Spleen (tissue), 11 donors: ENCODE measurements around the gene GPATCH4. TPM values are rescaled to one million over a fixed set of nuclear protein-coding genes. Genes with fewer than 3 reads are reported as not detected.

ENCODE experiments used
- DNase-seq: peaks from one replicate; pipeline ENCODE4 v3.0.0-alpha.2; 2020
- H3K27ac ChIP-seq, 8 donors: fragments of 200-600 bp; sonication (generic) in 7 of 8; 1 replicate in 4 of 8; 2 replicates in 4 of 8; pipeline versions ENCODE4 v1.5.0 to v1.8.0; 2016 to 2021; ENCODE audit warnings: inconsistent platforms in 4 of 8, mild to moderate bottlenecking in 4 of 8, moderate library complexity in 1 of 8
- H3K27me3 ChIP-seq, 7 donors: fragments of 200-600 bp; sonication (generic) in 6 of 7; replicated peaks in 1 of 7; 1 replicate in 4 of 7; 2 replicates in 3 of 7; pipeline versions ENCODE4 v1.5.0 to v1.8.0; 2016 to 2021; ENCODE audit warnings: inconsistent platforms in 3 of 7, mild to moderate bottlenecking in 1 of 7
- H3K36me3 ChIP-seq, 6 donors: fragments of 200-600 bp; sonication (generic) in 5 of 6; 1 replicate in 4 of 6; 2 replicates in 2 of 6; pipeline versions ENCODE4 v1.5.0 to v1.8.0; 2016 to 2021; ENCODE audit warnings: inconsistent platforms in 2 of 6
- H3K4me1 ChIP-seq, 6 donors: fragments of 200-600 bp; sonication (generic) in 5 of 6; 1 replicate in 3 of 6; 2 replicates in 3 of 6; pipeline versions ENCODE4 v1.5.0 to v1.8.0; 2016 to 2021; ENCODE audit warnings: inconsistent platforms in 3 of 6
- H3K4me3 ChIP-seq, 8 donors: fragments of 200-600 bp; sonication (generic) in 7 of 8; 1 replicate in 4 of 8; 2 replicates in 4 of 8; pipeline versions ENCODE4 v1.5.0 to v1.8.0; 2016 to 2021; ENCODE audit warnings: inconsistent platforms in 4 of 8, mild to moderate bottlenecking in 4 of 8, moderate library complexity in 2 of 8
- H3K9me3 ChIP-seq, 8 donors: fragments of 200-600 bp; sonication (generic) in 7 of 8; 1 replicate in 4 of 8; 2 replicates in 4 of 8; pipeline versions ENCODE4 v1.5.0 to v1.8.0; 2016 to 2021; ENCODE audit warnings: inconsistent platforms in 4 of 8
- CTCF ChIP-seq, 11 experiments: fragments of 200-600 bp in 7 of 11; fragments of 450-650 bp in 4 of 11; sonication (generic) in 4 of 11; IDR thresholded peaks in 8 of 11; conservative IDR thresholded peaks in 3 of 11; 1 replicate in 7 of 11; 2 replicates in 4 of 11; pipeline versions ENCODE4 v1.4.0 to v1.8.0; 2016 to 2021; ENCODE audit warnings: antibody characterized with exemption in 11 of 11, inconsistent platforms in 4 of 11, mild to moderate bottlenecking in 1 of 11
- POLR2A ChIP-seq, 3 donors: fragments of 450-650 bp; IDR thresholded peaks; one replicate each; pipeline ENCODE4 v1.5.1; 2017; ENCODE audit warnings: antibody characterized with exemption in 3 of 3, mild to moderate bottlenecking in 1 of 3
- POLR2AphosphoS5 ChIP-seq, 3 donors: sonication (generic); formaldehyde crosslinking; IDR thresholded peaks; one replicate each; pipeline ENCODE4 v1.5.1; 2017; ENCODE audit warnings: antibody characterized with exemption in 3 of 3
- WGBS, 5 donors: extraction: QIAGEN DNeasy Blood & Tissue Kit in 3 of 5; methylation state at CpG; one replicate each; pipeline versions ENCODE4 v1.1.5 to v1.1.7; 2013 to 2018; 5-methylcytosine and 5-hydroxymethylcytosine counted together
- intact Hi-C: fragments of 100-400 bp; cut with DNase I; formaldehyde crosslinking; loops from one replicate; pipeline ENCODE4 v1.15.0; 2023; ENCODE audit warnings: low total_unique reads
- polyA plus RNA-seq, 3 donors: library from polyadenylated mRNA; stranded (reverse); fragments of 200-250 nt; gene quantifications; one replicate each; pipeline ENCODE4 v1.2.1, GENCODE V29; 2013
- total RNA-seq, 7 donors: library from RNA; depleted of rRNA in 3 of 7; stranded (reverse); fragments of >200 nt in 3 of 7; fragmentation: NEBNext Ultra II Directional in 4 of 7; extraction: Animal tissue kit (Norgen Biotek cat#: 25700) in 4 of 7; gene quantifications; one replicate each; pipeline versions ENCODE4 v1.1.0 to v1.2.1, GENCODE V29; 2016 to 2021
- donor health status: healthy with polysubstance abuse.
- donor health status: DM: no; HTN: no; CAD: no; lungs with moderate emphysema.
- donor health status: DM: no; HTN: no; CAD: no.
- donor health status: Bipolar disorder and iron deficiency.
- donor health status: healthy.
- donor health status: DM: no; HTN: no; CAD: no.
- donor health status: DM: yes; HTN: yes; CAD: no.

The GPATCH4 gene
- total and polyA plus RNA-seq, 10 donors, result 12.3 to 49.6 (median 25.5) TPM

- DNase-seq, result no peak
- no peaks in the 10 kb centered on the region for H3K9me3 ChIP-seq
- no peaks in the 10 kb centered on the region for H3K36me3 ChIP-seq
- H3K4me3 ChIP-seq, result no peak overlapping the region
- intact Hi-C loops, result no loop called here
- peaks cover 5 to 19% (median 8%) of the 10 kb centered on the region in 6 donors for H3K4me1 ChIP-seq
- peaks cover 6 to 100% (median 35%) of the 10 kb centered on the region in 7 donors for H3K27me3 ChIP-seq
- 12 to 27% (median 17%) methylated on average over 26 to 51 of the region's 51 CpGs for WGBS, 5 donors
- TF ChIP-seq POLR2AphosphoS5 (IDR thresholded peaks at IDR 0.05) (no peak), POLR2A (IDR thresholded peaks at IDR 0.05) (no peak), CTCF (IDR thresholded peaks at IDR 0.05 in 8 of 11, conservative IDR thresholded peaks at IDR 0.05 in 3 of 11) (no peak)
- no peak overlapping the region for H3K27ac ChIP-seq
Measured at GRCh38 chr1:156646738-156647211, 45.5 kb upstream of the GPATCH4 start.

- DNase-seq, result no peak
- H3K27me3 ChIP-seq, result peaks cover 8 to 100% (median 45%) of the 10 kb centered on the region in 7 donors
- 81 to 100% (median 89%) methylated on average over 1 of the region's 1 CpG for WGBS, 5 donors
Measured at GRCh38 chr1:156645666-156646065, 44.4 kb upstream of the GPATCH4 start.

GRCh38 chr1:156645056-156645455 is 43.8 kb upstream of the GPATCH4 start:
- 64 to 75% (median 72%) methylated on average over 3 of the region's 3 CpGs for WGBS, 5 donors
- Histone ChIP-seq H3K27me3 (peaks cover 8 to 100% (median 51%) of the 10 kb centered on the region in 7 donors), H3K9me3 (no peaks in the 10 kb centered on the region)

More at GRCh38 chr1:156645666-156646065, 44.4 kb upstream of the GPATCH4 start:
- Histone ChIP-seq H3K36me3 (no peaks in the 10 kb centered on the region), H3K4me1 (peaks cover 5 to 28% (median 15%) of the 10 kb centered on the region in 6 donors), H3K27ac (no peak overlapping the region), H3K9me3 (no peaks in the 10 kb centered on the region), H3K4me3 (no peak overlapping the region)
- intact Hi-C loops, result no loop called here
- TF ChIP-seq CTCF (IDR thresholded peaks at IDR 0.05 in 8 of 11, conservative IDR thresholded peaks at IDR 0.05 in 3 of 11) (no peak), POLR2A (IDR thresholded peaks at IDR 0.05) (no peak), POLR2AphosphoS5 (IDR thresholded peaks at IDR 0.05) (no peak)

More at GRCh38 chr1:156645056-156645455, 43.8 kb upstream of the GPATCH4 start:
- H3K4me1 ChIP-seq, result peaks cover 5 to 28% (median 15%) of the 10 kb centered on the region in 6 donors
- no peak for DNase-seq
- H3K4me3 ChIP-seq, result no peak overlapping the region
- no peaks in the 10 kb centered on the region for H3K36me3 ChIP-seq
- TF ChIP-seq POLR2A (IDR thresholded peaks at IDR 0.05) (no peak), CTCF (IDR thresholded peaks at IDR 0.05 in 8 of 11, conservative IDR thresholded peaks at IDR 0.05 in 3 of 11) (no peak), POLR2AphosphoS5 (IDR thresholded peaks at IDR 0.05) (no peak)
- no peak overlapping the region for H3K27ac ChIP-seq
- intact Hi-C loops, result no loop called here
